Sigmoid colon (tissue), 4 donors: ENCODE measurements around the gene PCDHGA5.

Source experiments
- CTCF ChIP-seq, 4 experiments: fragments of 450-650 bp in 3 of 4; fragments of 200-600 bp in 1 of 4; IDR thresholded peaks; one replicate each; pipeline ENCODE4 v1.5.1; 2016 to 2019; ENCODE audit warnings: antibody characterized with exemption in 4 of 4, mild to moderate bottlenecking in 3 of 4, moderate library complexity in 2 of 4
- POLR2A ChIP-seq, 2 donors: fragments of 450-650 bp; IDR thresholded peaks; one replicate each; pipeline ENCODE4 v1.6.1; 2016; ENCODE audit warnings: antibody characterized with exemption in 2 of 2, mild to moderate bottlenecking in 2 of 2, moderate library complexity in 2 of 2
- POLR2AphosphoS5 ChIP-seq, 4 donors: sonication (generic); formaldehyde crosslinking; IDR thresholded peaks; one replicate each; pipeline ENCODE4 v1.6.1; 2017; ENCODE audit warnings: antibody characterized with exemption in 4 of 4

- TF ChIP-seq POLR2AphosphoS5 (IDR thresholded peaks at IDR 0.05) (no peak), POLR2A (IDR thresholded peaks at IDR 0.05) (no peak), CTCF (IDR thresholded peaks at IDR 0.05) (no peak)
Observed at GRCh38 chr5:141355641-141356040, 8.3 kb upstream of the PCDHGA5 start.
